HCT116 (cell line): ENCODE results near the gene UNC5C. TPM values are rescaled to one million over a fixed set of nuclear protein-coding genes. Genes with fewer than 3 reads are reported as not detected.

Source experiments
- ATAC-seq: fragments of 200-7000 bp; cut with Tn5 transposase; 2 replicates; pipeline ENCODE4 v1.9.1; 2020; ENCODE audit warnings: mild to moderate bottlenecking, moderate library complexity
- BruUV-seq: library from RNA; stranded (reverse); fragments of 400-500 nt; replicated peaks from 2 replicates; lab custom pipeline; 2021; lab: Mats Ljungman, UMichigan
- CTCF ChIA-PET: fragments of 300-600 bp; sonication (Branson Sonifier 250); formaldehyde crosslinking; loops from one replicate; lab custom pipeline; 2021; ENCODE audit warnings: antibody characterized with exemption; lab: Charles Lee
- POLR2A ChIA-PET: fragments of 300-600, 350-600 bp; sonication (Branson Sonifier 250); formaldehyde crosslinking; loops from one replicate; lab custom pipeline; 2021; ENCODE audit warnings: antibody characterized with exemption; lab: Charles Lee
- RAD21 ChIA-PET, 2 experiments: fragments of 300-600 bp; sonication (Branson Sonifier 250); formaldehyde crosslinking; loops; one replicate each; lab custom pipeline; 2023; ENCODE audit warnings: low total read pairs in 2 of 2; ENCODE audit not compliant: uncharacterized antibody in 2 of 2, unreplicated experiment in 2 of 2, low non-redundant PET in 1 of 2; lab: Charles Lee
- DNase-seq: peaks from one replicate; pipeline ENCODE4 v3.0.0-alpha.2; 2010; ENCODE audit warnings: low read depth, low spot score
- H2AFZ ChIP-seq: fragments of 200-600 bp; shearing (Covaris generic), sonication (generic); 2 replicates; pipeline ENCODE4 v1.6.1; 2017; ENCODE audit warnings: low read depth, mixed run types, mixed read lengths, antibody characterized with exemption, low read length; ENCODE audit not compliant: poor library complexity, severe bottlenecking
- H3K27ac ChIP-seq: 2 replicates; pipeline ENCODE4 v1.5.1; 2012; ENCODE audit warnings: low read depth, low read length
- H3K27me3 ChIP-seq: fragments of 200-600 bp; sonication (generic); 2 replicates; pipeline ENCODE4 v1.6.1; 2016; ENCODE audit warnings: mixed run types, low read length, mixed read lengths; ENCODE audit not compliant: insufficient read depth
- H3K36me3 ChIP-seq, 2 experiments: fragments of 200-500 bp in 1 of 2; fragments of 200-600 bp in 1 of 2; sonication (Bioruptor generic) in 1 of 2; sonication (generic) in 1 of 2; 2 replicates each; pipeline versions ENCODE4 v1.5.1 to v1.6.1; 2014 to 2016; ENCODE audit warnings: low read length in 2 of 2, inconsistent platforms in 1 of 2, mixed read lengths in 1 of 2, mixed run types in 1 of 2; ENCODE audit not compliant: insufficient read depth in 2 of 2, control insufficient read depth in 1 of 2
- H3K4me1 ChIP-seq, 2 experiments: fragments of 200-600 bp in 1 of 2; sonication (generic) in 1 of 2; 2 replicates each; pipeline versions ENCODE4 v1.5.1 to v1.6.1; 2012 to 2017; ENCODE audit warnings: low read length in 2 of 2, inconsistent platforms in 1 of 2, mild to moderate bottlenecking in 1 of 2, mixed read lengths in 1 of 2, mixed run types in 1 of 2, moderate library complexity in 1 of 2; ENCODE audit not compliant: insufficient read depth in 2 of 2, control insufficient read depth in 1 of 2
- H3K4me2 ChIP-seq: fragments of 200-600 bp; sonication (generic); 2 replicates; pipeline ENCODE4 v1.6.1; 2017; ENCODE audit warnings: mixed run types, low read length, mixed read lengths
- H3K4me3 ChIP-seq, 2 experiments: fragments of 200-600 bp in 1 of 2; sonication (generic) in 1 of 2; replicated peaks in 1 of 2; 2 replicates each; pipeline ENCODE4 v1.5.1; 2011 to 2016; ENCODE audit warnings: low read length in 2 of 2, control low read depth in 1 of 2, low read depth in 1 of 2, mild to moderate bottlenecking in 1 of 2, mixed read lengths in 1 of 2, mixed run types in 1 of 2
- H3K79me2 ChIP-seq: fragments of 200-600 bp; sonication (generic); 2 replicates; pipeline ENCODE4 v1.6.1; 2017; ENCODE audit warnings: mild to moderate bottlenecking, mixed run types, low read length, moderate library complexity, mixed read lengths; ENCODE audit not compliant: insufficient read depth
- H3K9ac ChIP-seq: fragments of 200-600 bp; sonication (generic); 2 replicates; pipeline ENCODE4 v1.6.1; 2016; ENCODE audit warnings: low read length, mixed read lengths
- H3K9me2 ChIP-seq: fragments of 200-600 bp; sonication (generic), shearing (Covaris generic); 2 replicates; pipeline ENCODE4 v1.6.1; 2017; ENCODE audit warnings: mixed run types, mild to moderate bottlenecking, moderate library complexity; ENCODE audit not compliant: insufficient read depth
- H3K9me3 ChIP-seq, 2 experiments: fragments of 200-500 bp in 1 of 2; fragments of 200-600 bp in 1 of 2; sonication (Bioruptor generic) in 1 of 2; sonication (generic) in 1 of 2; 2 replicates each; pipeline ENCODE4 v1.6.1; 2014 to 2017; ENCODE audit warnings: low read length in 2 of 2, mixed read lengths in 2 of 2, inconsistent platforms in 1 of 2, low read depth in 1 of 2, mild to moderate bottlenecking in 1 of 2, mixed run types in 1 of 2, moderate library complexity in 1 of 2; ENCODE audit not compliant: control insufficient read depth in 1 of 2, insufficient read depth in 1 of 2
- H4K20me1 ChIP-seq: fragments of 200-600 bp; sonication (generic), shearing (Covaris generic); 2 replicates; pipeline ENCODE4 v1.6.1; 2017; ENCODE audit warnings: mixed run types, mild to moderate bottlenecking, moderate library complexity; ENCODE audit not compliant: insufficient read depth
- CBX3 ChIP-seq: IDR thresholded peaks from 2 replicates; pipeline ENCODE4 v1.6.1; 2012; ENCODE audit warnings: low read depth
- CEBPB ChIP-seq: IDR thresholded peaks from 2 replicates; pipeline ENCODE4 v1.6.1; 2012; ENCODE audit warnings: low read depth
- FOSL1 ChIP-seq: IDR thresholded peaks from 2 replicates; pipeline ENCODE4 v1.6.1; 2012; ENCODE audit warnings: low read depth
- POLR2A ChIP-seq: IDR thresholded peaks from 2 replicates; pipeline ENCODE4 v1.7.0; 2011; ENCODE audit warnings: borderline replicate concordance; ENCODE audit not compliant: insufficient read depth, insufficient read length; ENCODE audit errors: extremely low read depth
- POLR2AphosphoS5 ChIP-seq: IDR thresholded peaks from 2 replicates; pipeline ENCODE4 v1.6.1; 2011; ENCODE audit warnings: mild to moderate bottlenecking, low read depth, low read length, moderate library complexity
- RAD21 ChIP-seq: IDR thresholded peaks from 2 replicates; pipeline ENCODE4 v1.6.1; 2012; ENCODE audit warnings: low read depth, mild to moderate bottlenecking
- SP1 ChIP-seq: IDR thresholded peaks from 2 replicates; pipeline ENCODE4 v1.6.1; 2012; ENCODE audit warnings: low read depth
- SRF ChIP-seq: IDR thresholded peaks from 2 replicates; pipeline ENCODE4 v1.6.1; 2012; ENCODE audit warnings: low read depth
- ZBTB33 ChIP-seq: IDR thresholded peaks from 2 replicates; pipeline ENCODE4 v1.6.1; 2011; ENCODE audit warnings: mild to moderate bottlenecking, low read length, moderate library complexity; ENCODE audit not compliant: insufficient replicate concordance; ENCODE audit errors: extremely low read depth
- ZFX ChIP-seq: fragments of 450-650 bp; IDR thresholded peaks from 2 replicates; pipeline ENCODE4 v1.6.1; 2017
- ZNF274 ChIP-seq: fragments of 200-500 bp; sonication (Bioruptor generic); IDR thresholded peaks from 2 replicates; pipeline ENCODE4 v1.6.1; 2014; ENCODE audit warnings: mild to moderate bottlenecking, low read depth, low read length, inconsistent platforms
- intact Hi-C: fragments of 100-400 bp; cut with micrococcal nuclease; formaldehyde crosslinking; loops from 2 replicates; pipeline ENCODE4 v1.10.0; 2022
- total RNA-seq: library from RNA; stranded (reverse); gene quantifications from one replicate; pipeline ENCODE4 v1.2.1, GENCODE V29; 2021; ENCODE audit not compliant: unreplicated experiment
- TF ChIP-seq, protein P1 (sequence below), 3 experiments: fragments of 200-600 bp in 1 of 3; sonication (generic) in 1 of 3; IDR thresholded peaks in 2 of 3; conservative IDR thresholded peaks in 1 of 3; 2 replicates each; pipeline ENCODE4 v1.5.1; 2012 to 2017; ENCODE audit warnings: low read depth in 2 of 3, low read length in 2 of 3, antibody characterized with exemption in 1 of 3, borderline replicate concordance in 1 of 3, control low read depth in 1 of 3, mild to moderate bottlenecking in 1 of 3, mixed read lengths in 1 of 3, mixed run types in 1 of 3, moderate library complexity in 1 of 3; ENCODE audit not compliant: insufficient read depth in 1 of 3

The UNC5C gene
- total RNA-seq, 1 experiment from 2014 or later = not detected

- ATAC-seq = no peak
- no peak overlapping the region for H3K4me2 ChIP-seq
- no peak overlapping the region for H2AFZ ChIP-seq
- POLR2A ChIA-PET = no interaction called here
- H3K27ac ChIP-seq = no peak overlapping the region
- DNase-seq = no peak
- CTCF ChIA-PET = no interaction called here
- peaks cover 0 to 8% of the 10 kb centered on the region in 2 experiments; a peak in 1 of 4 replicates for H3K4me1 ChIP-seq
- H4K20me1 ChIP-seq = no peaks in the 10 kb centered on the region
- RAD21 ChIA-PET = no interaction called here
- H3K9ac ChIP-seq = no peak overlapping the region
- no peaks in the 10 kb centered on the region for H3K79me2 ChIP-seq
- no peak overlapping the region for H3K4me3 ChIP-seq
- intact Hi-C loops = no loop called here
- no peaks in the 10 kb centered on the region for H3K9me3 ChIP-seq
- BruUV-seq = no TSS peak
- TF ChIP-seq ZFX (no peak), ZBTB33 (no peak), CBX3 (no peak), ZNF274 (no peak), FOSL1 (no peak), SRF (no peak), SP1 (no peak), RAD21 (no peak), POLR2AphosphoS5 (no peak), CEBPB (no peak), POLR2A (no peak)
- TF ChIP-seq, protein P1, sequence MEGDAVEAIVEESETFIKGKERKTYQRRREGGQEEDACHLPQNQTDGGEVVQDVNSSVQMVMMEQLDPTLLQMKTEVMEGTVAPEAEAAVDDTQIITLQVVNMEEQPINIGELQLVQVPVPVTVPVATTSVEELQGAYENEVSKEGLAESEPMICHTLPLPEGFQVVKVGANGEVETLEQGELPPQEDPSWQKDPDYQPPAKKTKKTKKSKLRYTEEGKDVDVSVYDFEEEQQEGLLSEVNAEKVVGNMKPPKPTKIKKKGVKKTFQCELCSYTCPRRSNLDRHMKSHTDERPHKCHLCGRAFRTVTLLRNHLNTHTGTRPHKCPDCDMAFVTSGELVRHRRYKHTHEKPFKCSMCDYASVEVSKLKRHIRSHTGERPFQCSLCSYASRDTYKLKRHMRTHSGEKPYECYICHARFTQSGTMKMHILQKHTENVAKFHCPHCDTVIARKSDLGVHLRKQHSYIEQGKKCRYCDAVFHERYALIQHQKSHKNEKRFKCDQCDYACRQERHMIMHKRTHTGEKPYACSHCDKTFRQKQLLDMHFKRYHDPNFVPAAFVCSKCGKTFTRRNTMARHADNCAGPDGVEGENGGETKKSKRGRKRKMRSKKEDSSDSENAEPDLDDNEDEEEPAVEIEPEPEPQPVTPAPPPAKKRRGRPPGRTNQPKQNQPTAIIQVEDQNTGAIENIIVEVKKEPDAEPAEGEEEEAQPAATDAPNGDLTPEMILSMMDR (IDR thresholded peaks at IDR 0.05 in 2 of 3, conservative IDR thresholded peaks at IDR 0.05 in 1 of 3; ENCODE audit: borderline replicate concordance in 1 of 3, insufficient read depth in 1 of 3, low read depth in 2 of 3, low read length in 2 of 3) = no peak
- H3K9me2 ChIP-seq = no peaks in the 10 kb centered on the region
- H3K27me3 ChIP-seq = no peaks in the 10 kb centered on the region
- no peaks in the 10 kb centered on the region for H3K36me3 ChIP-seq
Measured at GRCh38 chr4:95264843-95265242, 283.9 kb downstream of the UNC5C start.
